ENCODE results near the gene NECTIN1.

The NECTIN1 gene

DNA sequence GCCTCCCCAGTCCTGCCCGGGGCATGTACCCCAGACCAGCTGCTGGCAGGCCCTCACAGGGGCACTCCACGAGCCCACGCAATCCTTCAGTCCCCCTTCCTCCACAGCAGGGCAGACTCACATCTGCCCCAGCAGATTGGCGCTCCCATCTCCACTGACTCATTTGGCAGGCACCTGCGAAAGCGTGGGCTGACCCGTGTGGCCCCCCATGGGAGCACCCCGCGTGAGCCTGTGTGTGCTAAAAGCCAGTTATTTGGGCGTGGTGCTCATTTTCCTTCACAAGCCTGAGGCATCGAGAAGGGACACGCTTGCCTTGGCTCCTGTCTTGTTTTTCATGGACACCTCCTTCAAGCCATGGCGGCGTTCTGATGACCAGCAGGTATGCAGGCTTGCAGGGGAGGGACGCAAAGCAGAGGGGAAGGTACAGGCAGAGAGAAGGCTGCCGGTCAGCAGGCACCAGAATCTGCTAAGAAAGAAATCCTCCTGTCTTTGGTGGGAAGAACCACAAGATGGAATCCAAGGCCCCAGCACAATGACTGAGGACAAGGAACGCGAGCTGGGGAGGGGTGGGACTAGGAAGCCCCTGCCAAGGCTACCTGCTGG lies 8.6 kb downstream of the NECTIN1 start:
- H2BK120ac ChIP-seq (ENCODE audit: insufficient read depth, low read length, poor library complexity): no peak overlapping the region
- H3K4me2 ChIP-seq (ENCODE audit: low read length): no peak overlapping the region

DNA sequence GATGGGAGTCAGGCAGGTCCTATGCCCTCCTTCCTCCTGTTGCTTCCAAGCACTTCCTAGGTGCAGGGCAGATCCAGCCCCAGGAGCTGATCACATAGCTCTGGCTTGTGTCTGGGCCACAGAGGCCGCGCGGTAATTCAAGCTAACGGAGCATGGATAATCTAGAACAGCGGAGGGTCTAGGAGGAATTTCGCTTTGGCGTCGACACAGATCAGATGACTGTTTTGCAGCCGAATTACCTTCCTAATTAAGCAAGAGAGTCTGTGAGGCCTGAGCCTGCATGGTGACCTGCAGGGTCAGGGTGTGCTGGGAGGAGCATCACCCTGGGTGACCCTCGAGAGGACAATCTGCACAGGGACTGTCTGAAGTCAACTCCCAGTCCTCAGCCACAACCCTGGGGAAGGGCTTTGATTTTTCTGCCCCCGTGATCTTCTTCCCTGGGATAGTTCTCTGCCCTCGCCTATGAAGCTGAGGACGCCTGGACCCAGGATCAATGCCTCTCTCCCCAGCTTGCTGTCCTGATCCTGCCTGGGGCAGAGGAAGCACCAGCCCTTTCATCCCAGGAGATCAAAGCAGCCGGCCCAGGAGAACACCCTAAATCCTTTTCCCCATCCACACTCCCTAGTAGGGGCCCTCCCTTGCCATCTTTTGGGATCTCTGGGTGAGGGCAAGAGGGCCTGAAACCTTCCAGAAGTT lies 11.0 kb downstream of the NECTIN1 start:
- H2BK120ac ChIP-seq (ENCODE audit: insufficient read depth, low read length, poor library complexity): no peak overlapping the region
- H3K9ac ChIP-seq (ENCODE audit: low read length): peak overlapping the region; percentile 24
- no peak overlapping the region for H2BK5ac ChIP-seq (ENCODE audit: low read depth, low read length, poor library complexity)
- H3K14ac ChIP-seq (ENCODE audit: low read length): no peak overlapping the region
- no peak overlapping the region for H4K8ac ChIP-seq (ENCODE audit: low read depth, low read length)
- no peak overlapping the region for H3K27ac ChIP-seq (ENCODE audit: low read depth, low read length)
- H2AK5ac ChIP-seq (ENCODE audit: low read length): no peak overlapping the region
- no peak overlapping the region for H3K4me2 ChIP-seq (ENCODE audit: low read length)
- no peaks in the 10 kb centered on the region for H3K79me1 ChIP-seq (ENCODE audit: low read length)
- H3K23ac ChIP-seq (ENCODE audit: low read length): no peak overlapping the region
- H3K18ac ChIP-seq (ENCODE audit: low read length): no peak overlapping the region
- no CpG with 5 or more reads among the region's 14 CpGs for WGBS (ENCODE audit: extremely low coverage, insufficient coverage, insufficient read length)
- H2AFZ ChIP-seq (ENCODE audit: insufficient read depth, low read length, poor library complexity): no peak overlapping the region
- H4K12ac ChIP-seq (ENCODE audit: low read depth, low read length): no peak overlapping the region
- no peaks in the 10 kb centered on the region for H3K79me2 ChIP-seq (ENCODE audit: control insufficient read depth, insufficient read depth, low read length, poor library complexity)
- no peak overlapping the region for H3K4me3 ChIP-seq (ENCODE audit: low read depth, low read length)
- no peaks in the 10 kb centered on the region for H3K27me3 ChIP-seq (ENCODE audit: insufficient read depth, low read length)
- H3K4ac ChIP-seq (ENCODE audit: low read depth, low read length): no peak overlapping the region
- no peaks in the 10 kb centered on the region for H3K36me3 ChIP-seq (ENCODE audit: control insufficient read depth in 1 of 2, insufficient read depth in 2 of 2, low read length in 2 of 2)
- DNase-seq: no peak
- no peak overlapping the region for H4K91ac ChIP-seq (ENCODE audit: low read depth, low read length)
- H2BK12ac ChIP-seq (ENCODE audit: low read length): no peak overlapping the region
- no peaks in the 10 kb centered on the region for H3K9me3 ChIP-seq (ENCODE audit: insufficient read depth, low read depth, low read length)
- H3K4me1 ChIP-seq (ENCODE audit: control insufficient read depth in 1 of 2, insufficient read depth in 2 of 2, low read length in 2 of 2): peaks cover 4 to 8% of the 10 kb centered on the region in 2 experiments

More for the DNA sequence above, 8.6 kb downstream of the NECTIN1 start:
- Histone ChIP-seq H4K91ac (ENCODE audit: low read depth, low read length) (no peak overlapping the region), H3K79me1 (ENCODE audit: low read length) (no peaks in the 10 kb centered on the region), H3K14ac (ENCODE audit: low read length) (no peak overlapping the region), H3K27ac (ENCODE audit: low read depth, low read length) (no peak overlapping the region), H4K8ac (ENCODE audit: low read depth, low read length) (no peak overlapping the region), H3K27me3 (ENCODE audit: insufficient read depth, low read length) (no peaks in the 10 kb centered on the region), H3K4ac (ENCODE audit: low read depth, low read length) (no peak overlapping the region), H3K79me2 (ENCODE audit: control insufficient read depth, insufficient read depth, low read length, poor library complexity) (no peaks in the 10 kb centered on the region), H2BK5ac (ENCODE audit: low read depth, low read length, poor library complexity) (no peak overlapping the region), H3K4me3 (ENCODE audit: low read depth, low read length) (no peak overlapping the region), H3K36me3 (ENCODE audit: control insufficient read depth in 1 of 2, insufficient read depth in 2 of 2, low read length in 2 of 2) (no peaks in the 10 kb centered on the region), H3K9me3 (ENCODE audit: insufficient read depth, low read depth, low read length) (no peaks in the 10 kb centered on the region), H4K12ac (ENCODE audit: low read depth, low read length) (no peak overlapping the region), H3K18ac (ENCODE audit: low read length) (no peak overlapping the region), H3K4me1 (ENCODE audit: control insufficient read depth in 1 of 2, insufficient read depth in 2 of 2, low read length in 2 of 2) (peaks cover 2% of the 10 kb centered on the region in 2 experiments), H3K9ac (ENCODE audit: low read length) (no peak overlapping the region), H2BK12ac (ENCODE audit: low read length) (no peak overlapping the region), H3K23ac (ENCODE audit: low read length) (no peak overlapping the region), H2AFZ (ENCODE audit: insufficient read depth, low read length, poor library complexity) (no peak overlapping the region), H2AK5ac (ENCODE audit: low read length) (no peak overlapping the region)
- no peak for DNase-seq
- WGBS (ENCODE audit: extremely low coverage, insufficient coverage, insufficient read length): no CpG with 5 or more reads among the region's 18 CpGs

DNA sequence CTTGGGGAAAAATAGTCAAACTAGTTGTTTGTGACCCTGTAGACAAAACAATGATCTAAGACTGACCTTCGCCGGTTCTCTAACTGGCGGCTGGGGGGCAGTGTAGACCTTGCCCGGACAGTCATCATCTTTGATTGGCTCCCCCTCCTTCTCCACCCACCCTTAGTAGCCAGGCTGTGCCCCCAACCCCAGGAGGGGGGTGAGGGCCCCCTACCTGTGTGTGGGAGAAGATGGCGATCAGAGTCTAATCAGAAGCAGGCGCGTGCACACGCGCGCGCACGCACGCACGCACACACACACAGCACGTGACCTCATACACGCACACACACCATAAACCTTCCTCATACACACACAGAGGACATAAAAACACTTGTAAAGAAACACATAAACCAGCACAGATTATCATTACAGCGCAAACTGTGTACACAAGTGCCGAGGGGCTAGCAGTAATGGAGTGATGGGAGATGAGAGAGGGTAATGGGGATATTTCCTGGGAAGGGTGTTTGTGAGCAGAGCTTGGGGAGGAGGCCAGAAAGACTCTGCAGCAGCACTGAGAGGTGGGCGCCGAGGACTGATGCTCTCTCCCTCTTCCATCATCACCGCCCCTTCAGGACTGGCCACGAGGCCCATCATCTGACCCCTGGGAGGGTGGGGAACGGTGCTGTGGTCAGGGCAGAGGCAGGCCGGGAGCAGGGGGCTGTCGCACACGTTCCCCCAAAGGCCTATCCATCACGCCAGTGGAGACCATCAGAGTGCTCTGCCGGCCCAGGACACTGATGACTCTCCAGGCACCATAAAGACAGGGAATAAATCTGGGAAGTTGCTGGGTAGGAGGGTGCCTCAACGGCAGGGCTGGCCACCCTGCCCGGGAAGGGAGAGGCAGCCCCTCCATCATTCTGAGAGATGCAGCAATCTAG lies 12.2 kb downstream of the NECTIN1 start:
- 100% methylated on average over 2 of the region's 30 CpGs for WGBS (ENCODE audit: extremely low coverage, insufficient coverage, insufficient read length)

DNA sequence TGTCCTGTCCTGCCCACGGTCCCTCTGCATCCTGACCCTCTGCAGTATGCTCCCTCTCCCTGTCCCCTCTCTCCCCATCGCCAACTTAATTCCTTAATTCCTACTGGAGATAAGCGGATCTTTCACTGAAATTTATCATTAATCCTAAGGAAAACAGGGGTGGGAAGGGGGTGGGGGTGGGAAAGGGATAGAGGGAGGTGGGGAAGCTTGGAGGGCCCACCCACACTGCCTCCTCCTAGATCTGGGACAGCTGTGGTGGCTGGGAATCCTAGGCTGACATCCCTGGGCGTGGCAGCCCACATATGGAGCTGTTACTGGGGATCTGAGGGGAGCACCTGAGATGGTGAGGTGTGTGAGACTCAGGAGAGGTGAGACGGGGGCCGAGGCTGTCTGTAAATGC lies 14.4 kb downstream of the NECTIN1 start:
- Histone ChIP-seq H3K27ac (ENCODE audit: low read depth, low read length) (no peak overlapping the region), H3K23ac (ENCODE audit: low read length) (no peak overlapping the region), H3K4me3 (ENCODE audit: low read depth, low read length) (no peak overlapping the region), H2BK5ac (ENCODE audit: low read depth, low read length, poor library complexity) (no peak overlapping the region), H3K18ac (ENCODE audit: low read length) (no peak overlapping the region), H3K79me2 (ENCODE audit: control insufficient read depth, insufficient read depth, low read length, poor library complexity) (no peaks in the 10 kb centered on the region), H3K36me3 (ENCODE audit: control insufficient read depth in 1 of 2, insufficient read depth in 2 of 2, low read length in 2 of 2) (no peaks in the 10 kb centered on the region), H2AFZ (ENCODE audit: insufficient read depth, low read length, poor library complexity) (no peak overlapping the region), H3K9ac (ENCODE audit: low read length) (no peak overlapping the region), H3K9me3 (ENCODE audit: insufficient read depth, low read depth, low read length) (no peaks in the 10 kb centered on the region), H4K91ac (ENCODE audit: low read depth, low read length) (no peak overlapping the region), H3K4me2 (ENCODE audit: low read length) (no peak overlapping the region), H4K8ac (ENCODE audit: low read depth, low read length) (no peak overlapping the region), H2AK5ac (ENCODE audit: low read length) (no peak overlapping the region), H3K4me1 (ENCODE audit: control insufficient read depth in 1 of 2, insufficient read depth in 2 of 2, low read length in 2 of 2) (peaks cover 2 to 8% of the 10 kb centered on the region in 2 experiments), H3K27me3 (ENCODE audit: insufficient read depth, low read length) (no peaks in the 10 kb centered on the region), H2BK12ac (ENCODE audit: low read length) (no peak overlapping the region), H2BK120ac (ENCODE audit: insufficient read depth, low read length, poor library complexity) (no peak overlapping the region), H3K79me1 (ENCODE audit: low read length) (no peaks in the 10 kb centered on the region), H3K14ac (ENCODE audit: low read length) (no peak overlapping the region), H3K4ac (ENCODE audit: low read depth, low read length) (peak overlapping the region; percentile 39), H4K12ac (ENCODE audit: low read depth, low read length) (no peak overlapping the region)
- DNase-seq: no peak
- no CpG with 5 or more reads among the region's 6 CpGs for WGBS (ENCODE audit: extremely low coverage, insufficient coverage, insufficient read length)

More for the DNA sequence above, 12.2 kb downstream of the NECTIN1 start:
- Histone ChIP-seq H3K27ac (ENCODE audit: low read depth, low read length) (no peak overlapping the region), H4K8ac (ENCODE audit: low read depth, low read length) (no peak overlapping the region), H3K4ac (ENCODE audit: low read depth, low read length) (no peak overlapping the region), H3K23ac (ENCODE audit: low read length) (no peak overlapping the region), H4K12ac (ENCODE audit: low read depth, low read length) (no peak overlapping the region), H3K36me3 (ENCODE audit: control insufficient read depth in 1 of 2, insufficient read depth in 2 of 2, low read length in 2 of 2) (no peaks in the 10 kb centered on the region), H2BK120ac (ENCODE audit: insufficient read depth, low read length, poor library complexity) (no peak overlapping the region), H2AK5ac (ENCODE audit: low read length) (no peak overlapping the region), H4K91ac (ENCODE audit: low read depth, low read length) (no peak overlapping the region), H2BK12ac (ENCODE audit: low read length) (no peak overlapping the region), H2BK5ac (ENCODE audit: low read depth, low read length, poor library complexity) (no peak overlapping the region), H3K79me1 (ENCODE audit: low read length) (no peaks in the 10 kb centered on the region), H3K14ac (ENCODE audit: low read length) (no peak overlapping the region), H3K18ac (ENCODE audit: low read length) (no peak overlapping the region), H3K9ac (ENCODE audit: low read length) (no peak overlapping the region), H2AFZ (ENCODE audit: insufficient read depth, low read length, poor library complexity) (no peak overlapping the region), H3K4me1 (ENCODE audit: control insufficient read depth in 1 of 2, insufficient read depth in 2 of 2, low read length in 2 of 2) (peaks cover 4 to 8% of the 10 kb centered on the region in 2 experiments), H3K4me3 (ENCODE audit: low read depth, low read length) (no peak overlapping the region), H3K27me3 (ENCODE audit: insufficient read depth, low read length) (no peaks in the 10 kb centered on the region), H3K9me3 (ENCODE audit: insufficient read depth, low read depth, low read length) (no peaks in the 10 kb centered on the region), H3K79me2 (ENCODE audit: control insufficient read depth, insufficient read depth, low read length, poor library complexity) (no peaks in the 10 kb centered on the region), H3K4me2 (ENCODE audit: low read length) (no peak overlapping the region)
- DNase-seq: no peak

Data from trophoblast cell (in vitro differentiated cells and primary cell).